Uterus (tissue), 2 donors: Measurements from ENCODE around the gene MAPT.

Experiments used
- CTCF ChIP-seq, 4 experiments: fragments of 200-600 bp in 2 of 4; fragments of 450-650 bp in 2 of 4; sonication (generic) in 2 of 4; IDR thresholded peaks; one replicate each; pipeline ENCODE4 v1.5.1; 2016 to 2019; ENCODE audit warnings: antibody characterized with exemption in 4 of 4, mild to moderate bottlenecking in 2 of 4, moderate library complexity in 1 of 4
- POLR2A ChIP-seq, 2 donors: fragments of 450-650 bp; IDR thresholded peaks; one replicate each; pipeline ENCODE4 v1.6.1; 2016; ENCODE audit warnings: antibody characterized with exemption in 2 of 2, mild to moderate bottlenecking in 1 of 2, moderate library complexity in 1 of 2

GRCh38 chr17:46047398-46047797, 153.0 kb downstream of the MAPT start:
- TF ChIP-seq CTCF (IDR thresholded peaks at IDR 0.05) (no peak), POLR2A (IDR thresholded peaks at IDR 0.05) (no peak)
